ENCODE results near the gene CPA2.
"Not testable (repeated sequence)": the region's sequence is repeated elsewhere in the genome, so short reads cannot be mapped to it uniquely, and the experiment has no call there.

DNA sequence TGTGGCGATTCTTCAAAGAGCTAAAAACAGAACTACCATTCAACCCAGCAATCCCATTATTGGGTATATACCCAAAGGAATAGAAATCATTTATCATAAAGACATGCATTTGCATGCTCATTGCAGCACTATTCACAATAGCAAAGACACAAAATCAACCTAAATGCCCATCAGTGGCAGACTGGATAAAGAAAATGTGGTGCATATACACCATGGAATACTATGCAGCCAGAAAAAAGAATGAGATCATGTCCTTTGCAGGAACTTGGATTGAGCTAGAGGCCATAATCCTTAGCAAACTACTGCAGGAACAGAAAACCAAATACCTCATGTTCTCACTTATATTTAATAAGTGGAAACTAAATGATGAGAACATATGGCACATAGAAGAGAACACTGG, 20.2 kb upstream of the CPA2 start:
- TF ChIP-seq, protein P1, sequence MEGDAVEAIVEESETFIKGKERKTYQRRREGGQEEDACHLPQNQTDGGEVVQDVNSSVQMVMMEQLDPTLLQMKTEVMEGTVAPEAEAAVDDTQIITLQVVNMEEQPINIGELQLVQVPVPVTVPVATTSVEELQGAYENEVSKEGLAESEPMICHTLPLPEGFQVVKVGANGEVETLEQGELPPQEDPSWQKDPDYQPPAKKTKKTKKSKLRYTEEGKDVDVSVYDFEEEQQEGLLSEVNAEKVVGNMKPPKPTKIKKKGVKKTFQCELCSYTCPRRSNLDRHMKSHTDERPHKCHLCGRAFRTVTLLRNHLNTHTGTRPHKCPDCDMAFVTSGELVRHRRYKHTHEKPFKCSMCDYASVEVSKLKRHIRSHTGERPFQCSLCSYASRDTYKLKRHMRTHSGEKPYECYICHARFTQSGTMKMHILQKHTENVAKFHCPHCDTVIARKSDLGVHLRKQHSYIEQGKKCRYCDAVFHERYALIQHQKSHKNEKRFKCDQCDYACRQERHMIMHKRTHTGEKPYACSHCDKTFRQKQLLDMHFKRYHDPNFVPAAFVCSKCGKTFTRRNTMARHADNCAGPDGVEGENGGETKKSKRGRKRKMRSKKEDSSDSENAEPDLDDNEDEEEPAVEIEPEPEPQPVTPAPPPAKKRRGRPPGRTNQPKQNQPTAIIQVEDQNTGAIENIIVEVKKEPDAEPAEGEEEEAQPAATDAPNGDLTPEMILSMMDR (optimal IDR thresholded peaks at IDR 0.05 in 1 of 3, IDR thresholded peaks at IDR 0.05 in 1 of 3, conservative IDR thresholded peaks at IDR 0.05 in 1 of 3; ENCODE audit: extremely low read depth in 1 of 3, insufficient read depth in 2 of 3, low read length in 3 of 3): not testable (repeated sequence)
- TF ChIP-seq EZH2 (IDR thresholded peaks at IDR 0.05; ENCODE audit: low read length): not testable (repeated sequence)

Data from keratinocyte (primary cell).